Measurements from ENCODE around the gene LIMS1. TPM values are rescaled to one million over a fixed set of nuclear protein-coding genes. Genes with fewer than 3 reads are reported as not detected.
"Not testable (repeated sequence)": the region's sequence is repeated elsewhere in the genome, so short reads cannot be mapped to it uniquely, and the experiment has no call there.

LIMS1 gene
- total RNA-seq, 1 experiment from 2014 or later, result 101 TPM

DNA sequence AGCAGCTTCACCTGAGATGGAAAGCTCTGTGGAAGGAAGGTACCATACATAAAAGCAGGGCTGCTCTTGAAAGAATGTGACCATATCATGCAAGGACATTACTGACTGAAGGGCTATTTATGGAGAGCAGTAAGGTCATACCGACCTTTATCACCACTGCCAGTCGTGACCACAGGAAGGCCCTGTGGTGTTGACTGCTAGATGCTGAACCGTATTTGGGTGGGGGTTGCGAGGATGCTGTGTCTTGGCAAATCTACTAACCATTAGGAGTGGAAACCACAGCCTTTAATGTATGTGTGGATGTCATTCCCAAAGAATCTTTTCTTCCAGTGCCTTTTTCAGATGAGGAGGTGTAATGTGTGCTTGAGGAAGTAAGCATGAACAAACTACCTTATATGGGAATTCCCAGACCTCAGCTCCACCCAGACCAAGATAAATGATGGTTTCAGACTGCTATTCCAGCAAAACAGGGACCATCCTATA is 60.8 kb downstream of the LIMS1 start:
- ChIA-PET POLR2A (interaction anchor here (0.6 kb wide), 1 partner anchor 124 kb away, joined by 3 read pairs; the partner anchor contains the start of gene RANBP2), CTCF (interaction anchor here (1.2 kb wide), 1 partner anchor 41 kb away, joined by 3 read pairs; no protein-coding TSS in a partner anchor)
- H3K27me3 ChIP-seq (ENCODE audit: control insufficient read depth, insufficient read depth, low read length), result no peaks in the 10 kb centered on the region
- H3K4me1 ChIP-seq (ENCODE audit: control insufficient read depth, insufficient read depth, low read length), result peaks cover 34% of the 10 kb centered on the region
- H3K4me3 ChIP-seq (ENCODE audit: low read depth in 2 of 2, low read length in 2 of 2), result 0 out of 4 replicates have a peak overlapping the region, but pooled peaks of 1 of the 2 experiments have one; percentile 0
- no peaks in the 10 kb centered on the region for H3K9me3 ChIP-seq (ENCODE audit: control insufficient read depth, insufficient read depth, low read depth, low read length)
- H3K27ac ChIP-seq (ENCODE audit: low read length), result peak overlapping the region; percentile 86
- TF ChIP-seq, protein P1, sequence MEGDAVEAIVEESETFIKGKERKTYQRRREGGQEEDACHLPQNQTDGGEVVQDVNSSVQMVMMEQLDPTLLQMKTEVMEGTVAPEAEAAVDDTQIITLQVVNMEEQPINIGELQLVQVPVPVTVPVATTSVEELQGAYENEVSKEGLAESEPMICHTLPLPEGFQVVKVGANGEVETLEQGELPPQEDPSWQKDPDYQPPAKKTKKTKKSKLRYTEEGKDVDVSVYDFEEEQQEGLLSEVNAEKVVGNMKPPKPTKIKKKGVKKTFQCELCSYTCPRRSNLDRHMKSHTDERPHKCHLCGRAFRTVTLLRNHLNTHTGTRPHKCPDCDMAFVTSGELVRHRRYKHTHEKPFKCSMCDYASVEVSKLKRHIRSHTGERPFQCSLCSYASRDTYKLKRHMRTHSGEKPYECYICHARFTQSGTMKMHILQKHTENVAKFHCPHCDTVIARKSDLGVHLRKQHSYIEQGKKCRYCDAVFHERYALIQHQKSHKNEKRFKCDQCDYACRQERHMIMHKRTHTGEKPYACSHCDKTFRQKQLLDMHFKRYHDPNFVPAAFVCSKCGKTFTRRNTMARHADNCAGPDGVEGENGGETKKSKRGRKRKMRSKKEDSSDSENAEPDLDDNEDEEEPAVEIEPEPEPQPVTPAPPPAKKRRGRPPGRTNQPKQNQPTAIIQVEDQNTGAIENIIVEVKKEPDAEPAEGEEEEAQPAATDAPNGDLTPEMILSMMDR (IDR thresholded peaks at IDR 0.05), result no peak
- 0 out of 2 replicates have a peak, but pooled peaks have one; percentile 29 for TF ChIP-seq TCF7L2 (IDR thresholded peaks at IDR 0.05; ENCODE audit: low read depth, low read length)
- no TSS peak for BruUV-seq (replicated peaks)
- peak; percentile 64 for DNase-seq (ENCODE audit: low read depth, low spot score)
- ATAC-seq, result peak; percentile 64
- intact Hi-C loops (cut with micrococcal nuclease; ENCODE audit: unreplicated experiment), result no loop called here
- no peaks in the 10 kb centered on the region for H3K36me3 ChIP-seq (ENCODE audit: control insufficient read depth, insufficient read depth, low read length)
- in situ Hi-C loops (cut with HindIII; ENCODE audit: low pct_unique_long_range_greater_than_20kb, low sequenced_read_pairs), result no loop called here

DNA sequence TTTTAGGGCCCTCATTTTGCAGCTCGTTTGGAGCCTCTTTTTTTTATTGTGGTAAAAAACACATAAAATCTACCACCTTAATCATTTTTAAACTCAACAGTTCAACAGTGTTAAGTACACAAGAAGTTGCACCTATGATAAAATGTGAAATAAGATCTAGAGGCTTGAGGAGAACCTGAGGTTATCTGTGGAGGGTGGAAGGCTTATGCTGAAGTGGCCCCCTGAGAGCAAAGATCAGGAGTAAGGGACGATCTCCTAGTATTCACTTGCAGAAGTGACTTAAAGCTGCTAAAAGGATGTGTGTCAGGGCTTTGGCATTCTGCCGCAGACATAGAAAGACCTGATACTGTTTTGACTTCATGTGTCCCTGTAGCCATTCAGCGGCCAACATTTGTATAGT is 61.5 kb downstream of the LIMS1 start:
- peaks cover 34% of the 10 kb centered on the region for H3K4me1 ChIP-seq (ENCODE audit: control insufficient read depth, insufficient read depth, low read length)
- ATAC-seq, result not testable (repeated sequence)
- CTCF ChIA-PET, result interaction anchor here (1.2 kb wide), 1 partner anchor 40 kb away, joined by 3 read pairs; no protein-coding TSS in a partner anchor

DNA sequence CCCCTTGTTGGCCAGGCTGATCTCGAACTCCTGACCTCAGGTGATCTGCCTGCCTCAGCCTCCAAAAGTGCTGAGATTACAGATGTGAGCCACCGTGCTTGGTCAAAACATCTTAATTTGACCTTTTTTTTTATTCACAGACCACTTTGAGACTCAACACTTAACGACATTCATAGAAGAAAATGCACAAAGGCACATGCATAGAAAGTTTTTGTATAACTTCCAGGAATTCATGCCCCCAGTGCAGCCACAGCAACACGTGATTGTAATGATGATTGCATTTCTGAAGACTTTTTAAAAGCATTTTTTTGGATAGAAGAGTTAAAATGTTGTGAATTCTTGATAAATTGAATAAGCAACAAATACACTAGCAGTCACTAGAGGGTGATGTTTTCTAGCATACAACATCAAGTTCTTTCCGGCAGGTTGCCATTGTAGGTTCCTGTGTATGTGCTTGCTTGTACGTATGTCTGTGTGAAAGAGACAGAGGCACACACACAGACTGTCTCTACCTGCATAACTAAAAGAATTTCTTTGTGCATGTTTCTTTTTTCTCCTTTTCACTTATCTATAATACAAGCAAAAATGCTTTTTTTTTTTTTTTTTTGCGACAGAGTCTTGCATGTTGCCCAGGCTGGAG is 63.0 kb downstream of the LIMS1 start:
- POLR2A ChIA-PET; H3K27ac ChIP-seq (ENCODE audit: low read length); H3K36me3 ChIP-seq (ENCODE audit: control insufficient read depth, insufficient read depth, low read length); H3K4me3 ChIP-seq (ENCODE audit: low read depth in 2 of 2, low read length in 2 of 2); DNase-seq (ENCODE audit: low read depth, low spot score); BruUV-seq (replicated peaks); H3K27me3 ChIP-seq (ENCODE audit: control insufficient read depth, insufficient read depth, low read length); H3K9me3 ChIP-seq (ENCODE audit: control insufficient read depth, insufficient read depth, low read depth, low read length); in situ Hi-C loops (cut with HindIII; ENCODE audit: low pct_unique_long_range_greater_than_20kb, low sequenced_read_pairs): not testable (repeated sequence)
- peaks cover 34% of the 10 kb centered on the region for H3K4me1 ChIP-seq (ENCODE audit: control insufficient read depth, insufficient read depth, low read length)
- TF ChIP-seq, protein P1 (IDR thresholded peaks at IDR 0.05), result peak; percentile 50; the same call in 1 of the 2 replicates
- ATAC-seq, result peak; percentile 51; the same call in 1 of the 2 replicates
- CTCF ChIA-PET, result interaction anchor here (0.6 to 1.2 kb wide), 2 partner anchors 14 to 40 kb away, joined by 4 to 5 read pairs; no protein-coding TSS in a partner anchor
- intact Hi-C loops (cut with micrococcal nuclease; ENCODE audit: unreplicated experiment), result loop anchor here (2.0 kb wide), 1 partner anchor 40 kb away; no protein-coding TSS in a partner anchor

More for the DNA sequence above, 61.5 kb downstream of the LIMS1 start:
- in situ Hi-C loops (cut with HindIII; ENCODE audit: low pct_unique_long_range_greater_than_20kb, low sequenced_read_pairs); H3K4me3 ChIP-seq (ENCODE audit: low read depth in 2 of 2, low read length in 2 of 2); BruUV-seq (replicated peaks); DNase-seq (ENCODE audit: low read depth, low spot score); H3K9me3 ChIP-seq (ENCODE audit: control insufficient read depth, insufficient read depth, low read depth, low read length); H3K27me3 ChIP-seq (ENCODE audit: control insufficient read depth, insufficient read depth, low read length); H3K36me3 ChIP-seq (ENCODE audit: control insufficient read depth, insufficient read depth, low read length): not testable (repeated sequence)
- H3K27ac ChIP-seq (ENCODE audit: low read length), result peak overlapping the region; percentile 86
- intact Hi-C loops (cut with micrococcal nuclease; ENCODE audit: unreplicated experiment), result loop anchor here (2.0 kb wide), 1 partner anchor 41 kb away; no protein-coding TSS in a partner anchor
- POLR2A ChIA-PET, result interaction anchor here (1.3 kb wide), 1 partner anchor 8 kb away, joined by 3 read pairs; no protein-coding TSS in a partner anchor

DNA sequence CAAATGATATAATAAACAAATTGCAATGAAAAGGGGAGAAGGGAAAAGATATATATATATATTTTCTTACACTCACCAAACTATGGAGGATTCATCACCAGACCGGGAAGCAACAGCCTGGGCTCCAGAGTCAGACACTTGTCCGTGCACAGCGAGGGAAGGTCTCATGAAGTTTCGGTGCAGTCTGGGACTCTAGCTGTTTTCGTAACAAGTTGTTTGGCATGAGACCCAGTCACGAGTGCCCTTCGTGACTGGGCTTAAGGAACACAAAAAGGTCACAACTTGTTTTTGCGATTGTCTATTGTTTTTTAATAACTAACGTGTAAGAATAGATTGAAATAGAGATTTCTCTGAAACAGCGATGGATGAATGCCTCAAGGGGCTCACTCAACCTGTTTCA is 66.9 kb downstream of the LIMS1 start:
- H3K36me3 ChIP-seq (ENCODE audit: control insufficient read depth, insufficient read depth, low read length); H3K27ac ChIP-seq (ENCODE audit: low read length); H3K4me1 ChIP-seq (ENCODE audit: control insufficient read depth, insufficient read depth, low read length); POLR2A ChIA-PET; ATAC-seq; BruUV-seq (replicated peaks); H3K4me3 ChIP-seq (ENCODE audit: low read depth in 2 of 2, low read length in 2 of 2); CTCF ChIA-PET; H3K27me3 ChIP-seq (ENCODE audit: control insufficient read depth, insufficient read depth, low read length); DNase-seq (ENCODE audit: low read depth, low spot score); intact Hi-C loops (cut with micrococcal nuclease; ENCODE audit: unreplicated experiment); H3K9me3 ChIP-seq (ENCODE audit: control insufficient read depth, insufficient read depth, low read depth, low read length); in situ Hi-C loops (cut with HindIII; ENCODE audit: low pct_unique_long_range_greater_than_20kb, low sequenced_read_pairs): not testable (repeated sequence)
